ENCODE data around the gene MAP3K5.

The MAP3K5 gene

DNA sequence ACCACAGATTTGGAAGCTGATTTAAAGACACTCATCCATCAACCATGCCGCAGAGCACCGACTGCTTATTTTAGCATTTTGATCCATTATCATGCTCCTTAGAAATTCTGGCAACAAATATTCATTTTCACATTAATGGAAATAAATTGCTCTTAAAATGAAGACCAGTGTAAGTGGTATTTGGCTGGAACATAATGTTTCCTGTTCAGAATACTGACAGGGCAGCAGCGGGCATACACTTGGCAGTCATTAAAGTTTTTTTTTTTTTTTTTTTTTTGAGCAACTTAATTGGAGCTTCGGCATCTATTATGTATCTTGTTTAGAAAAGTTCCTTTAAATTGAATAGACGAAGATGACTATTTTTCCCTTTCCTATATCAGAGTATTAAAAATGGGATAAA, 47.4 kb downstream of the MAP3K5 start:
- no peak for DNase-seq

- no peak for DNase-seq
Measured at GRCh38 chr6:136742125-136742524, 50.2 kb downstream of the MAP3K5 start.

GRCh38 chr6:136740050-136740974, 52.0 kb downstream of the MAP3K5 start:
- DNase-seq: no peak

DNA sequence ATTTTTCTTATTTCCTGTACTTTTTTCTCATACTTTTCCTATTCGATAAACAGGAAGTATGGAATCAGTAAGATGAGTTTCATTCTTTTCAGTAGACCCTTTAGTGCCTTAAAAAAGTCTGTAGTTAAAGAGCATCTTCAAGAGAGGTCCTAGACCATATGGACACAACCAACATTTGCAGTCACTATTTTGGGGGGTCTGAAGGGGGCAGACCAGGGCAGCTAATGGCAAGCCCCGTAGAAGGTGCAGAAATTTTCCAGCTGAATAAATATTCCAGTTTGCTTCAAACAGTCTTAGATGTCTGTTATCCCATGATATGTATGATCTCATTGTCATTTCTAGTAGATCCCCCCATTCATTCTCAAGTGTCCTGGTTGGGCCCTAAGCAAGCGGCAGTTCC, 52.8 kb downstream of the MAP3K5 start:
- DNase-seq: no peak

- DNase-seq: no peak
Measured at GRCh38 chr6:136739071-136739470, 53.2 kb downstream of the MAP3K5 start.

DNA sequence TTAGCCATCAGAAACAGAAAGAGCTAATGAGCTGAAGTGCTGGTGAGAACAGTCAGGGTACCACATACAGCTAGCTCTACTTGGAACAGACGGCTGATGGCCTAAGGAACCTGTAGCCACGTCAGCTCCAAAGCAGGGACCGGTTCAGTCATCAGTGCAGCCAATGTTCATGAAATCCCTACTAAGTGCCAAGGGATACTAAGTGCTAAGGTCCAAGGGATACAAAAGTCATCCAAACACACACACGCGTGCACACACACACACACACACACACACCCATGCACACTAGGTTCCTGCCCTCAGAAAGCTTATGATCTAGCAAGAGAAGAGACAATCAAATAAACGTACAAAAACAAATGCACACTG, 53.6 kb downstream of the MAP3K5 start:
- no peak for DNase-seq

DNA sequence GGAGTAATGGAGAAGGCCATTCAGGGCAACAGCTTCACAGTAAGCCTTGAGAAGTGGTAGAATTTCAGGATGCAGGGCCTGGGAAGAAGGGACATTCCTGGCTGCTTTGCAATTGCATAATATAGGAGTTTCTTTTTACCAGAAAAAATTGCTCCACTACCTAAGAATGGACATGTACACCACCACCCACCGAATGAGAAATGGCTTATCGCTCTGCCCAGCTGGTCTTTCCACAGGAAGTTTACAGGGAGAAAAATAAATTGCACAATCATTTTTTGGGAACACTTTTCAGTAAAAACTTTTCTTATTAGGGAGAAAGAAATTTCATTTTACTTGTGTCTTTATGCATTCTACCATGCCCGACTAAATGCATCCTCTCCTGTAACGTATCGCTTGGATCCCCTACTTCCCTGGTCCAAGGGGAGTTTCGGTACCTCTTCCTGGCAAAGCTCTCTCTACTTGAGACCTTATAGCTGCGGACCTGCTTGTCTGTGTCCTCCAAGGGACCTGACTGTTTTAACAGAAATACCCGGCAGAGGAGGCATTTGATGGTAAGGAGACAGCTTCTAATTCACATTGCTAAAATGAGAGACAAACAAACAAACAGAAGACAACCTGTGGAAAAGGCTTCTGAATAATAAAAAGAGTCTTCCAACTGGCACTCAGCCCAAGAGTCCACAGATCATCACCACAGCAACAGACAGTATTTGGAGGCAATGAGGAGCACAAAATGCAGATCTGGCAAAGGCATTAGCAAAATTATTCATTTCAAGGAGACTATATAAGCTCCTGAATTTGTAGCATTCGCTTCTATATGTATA, 54.2 kb downstream of the MAP3K5 start:
- DNase-seq: no peak

GRCh38 chr6:136737374-136737844, 54.9 kb downstream of the MAP3K5 start:
- DNase-seq: no peak

GRCh38 chr6:136736281-136736960, 55.9 kb downstream of the MAP3K5 start:
- DNase-seq: no peak

GRCh38 chr6:136734977-136735376, 57.3 kb downstream of the MAP3K5 start:
- no peak for DNase-seq

DNA sequence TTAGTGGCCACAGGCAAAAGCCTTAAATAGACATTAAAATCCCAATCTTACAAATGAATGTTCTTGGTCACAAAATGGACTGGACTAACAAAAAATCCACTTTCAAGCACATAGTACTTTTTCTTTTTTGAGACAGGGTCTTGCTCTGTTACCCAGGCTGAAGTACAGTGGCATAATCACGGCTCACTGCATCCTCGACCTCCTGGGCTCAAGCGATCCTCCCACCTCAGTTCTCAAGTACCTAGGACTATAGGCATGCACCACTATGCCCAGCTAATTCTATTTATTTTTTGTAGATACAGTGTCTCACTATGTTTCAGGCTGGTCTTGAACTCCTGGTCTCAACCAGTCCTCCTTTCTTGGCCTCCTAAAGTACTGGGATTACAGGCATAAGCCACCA, 59.4 kb downstream of the MAP3K5 start:
- DNase-seq: no peak

DNA sequence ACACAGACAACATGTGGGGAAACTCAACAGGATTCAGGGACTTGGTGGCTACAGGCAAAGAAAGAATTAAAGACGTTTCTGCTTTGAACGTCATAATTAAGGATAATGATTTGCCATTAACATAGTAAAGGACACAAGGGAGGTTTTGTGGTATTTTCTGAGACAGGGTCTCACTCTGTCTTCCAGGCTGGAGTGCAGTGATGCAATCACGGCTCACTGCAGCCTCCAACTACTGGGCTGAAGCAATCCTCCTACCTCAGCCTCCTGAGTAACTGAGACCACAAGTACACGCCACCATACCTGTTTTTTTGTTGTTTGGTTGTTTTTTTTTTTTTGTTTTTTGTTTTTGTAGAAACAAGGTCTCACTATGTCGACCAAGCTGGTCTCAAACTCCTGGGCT, 62.4 kb downstream of the MAP3K5 start:
- no peak for DNase-seq

GRCh38 chr6:136728976-136729515, 63.2 kb downstream of the MAP3K5 start:
- DNase-seq: no peak

DNA sequence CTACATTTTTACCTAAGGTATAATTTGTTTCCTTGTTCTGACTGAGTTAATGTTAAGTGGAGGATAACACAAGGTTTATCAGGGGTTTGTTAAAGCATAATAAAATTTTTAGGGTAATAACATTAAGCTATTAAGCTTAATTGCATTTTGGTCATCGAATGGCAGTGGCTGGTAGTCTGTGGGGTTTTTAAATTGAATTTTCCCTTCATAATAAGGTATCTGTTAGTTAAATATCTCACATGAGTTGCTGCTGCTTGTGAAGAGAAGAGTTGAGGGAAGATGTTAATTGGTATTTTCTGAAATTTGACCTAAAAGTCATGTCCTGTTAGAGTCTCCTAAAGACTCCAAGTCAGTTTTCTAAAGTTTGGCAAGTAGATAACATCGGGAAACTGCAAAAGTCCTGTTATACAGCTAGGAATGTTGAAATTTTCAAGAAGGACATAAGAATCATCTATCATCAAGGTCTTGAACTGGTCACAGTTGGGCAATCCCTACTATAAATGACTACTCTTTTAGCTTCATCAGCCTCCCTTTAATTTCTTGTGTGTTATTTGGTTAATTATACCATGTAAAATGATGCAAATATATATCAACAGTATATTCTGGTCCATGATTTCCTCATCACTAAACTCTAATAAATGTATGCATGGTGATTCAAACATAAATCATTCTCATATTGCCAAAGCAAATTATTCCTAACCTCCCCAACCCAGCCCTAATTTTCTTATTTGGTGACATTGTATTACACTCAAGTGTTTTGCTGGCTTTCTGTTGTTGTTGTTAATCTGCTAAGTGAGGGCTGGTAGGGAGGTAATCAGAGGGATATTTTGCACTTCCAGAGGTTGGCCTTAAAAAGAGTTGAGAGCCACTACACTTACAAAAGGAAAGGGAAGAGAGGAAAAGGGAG, 64.0 kb downstream of the MAP3K5 start:
- no peak for DNase-seq

DNA sequence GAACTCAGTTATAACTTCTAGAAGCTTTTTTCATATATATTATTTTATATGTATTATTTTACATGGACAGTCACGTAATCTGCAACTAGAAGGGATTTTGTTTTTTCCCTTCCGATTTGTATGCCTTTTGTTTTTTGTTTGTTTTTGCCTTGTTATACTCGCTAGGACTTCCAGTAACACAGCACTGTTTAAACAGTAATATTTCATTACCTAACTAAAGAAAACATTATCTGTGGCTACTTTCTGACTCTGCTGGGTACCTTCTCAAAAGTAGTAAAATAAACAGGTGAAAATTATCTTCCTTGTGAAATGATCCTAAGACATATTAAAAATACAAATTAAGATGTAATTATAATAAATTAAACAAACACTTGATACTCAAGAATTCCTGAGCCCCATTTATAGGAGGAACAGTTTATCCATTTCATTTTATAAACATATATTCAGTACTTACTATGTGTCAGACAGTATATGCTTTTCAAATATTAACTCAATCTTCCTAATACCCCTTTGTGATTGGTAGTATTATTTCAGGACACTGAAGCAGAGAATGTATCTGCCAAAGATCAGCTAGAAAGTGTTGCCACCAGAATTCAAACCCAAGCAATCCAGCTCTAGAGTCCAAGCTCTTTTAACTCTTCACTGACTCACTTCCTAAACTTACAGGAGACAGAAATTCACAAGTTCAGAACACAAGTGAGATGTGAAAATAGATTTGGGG, 65.3 kb downstream of the MAP3K5 start:
- DNase-seq: no peak

DNA sequence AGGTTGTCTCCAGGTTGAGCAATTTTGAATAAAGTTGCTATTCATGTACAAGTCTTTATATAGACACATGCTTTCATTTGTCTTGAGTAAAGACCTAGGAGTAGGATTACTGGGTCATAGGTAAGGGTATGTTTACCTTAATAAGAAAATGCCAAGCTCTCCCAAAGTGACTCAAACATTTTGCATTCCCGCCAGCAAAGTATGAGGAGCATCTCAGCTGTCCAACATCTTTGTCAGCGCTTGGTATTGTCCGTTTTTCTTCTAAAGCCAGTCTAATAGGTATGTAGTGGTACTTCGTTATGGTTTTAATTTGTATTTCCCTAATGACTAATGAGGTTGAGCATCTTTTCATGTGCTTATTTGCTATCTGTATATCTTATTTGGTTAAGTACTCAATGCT, 67.2 kb downstream of the MAP3K5 start:
- DNase-seq: no peak

GRCh38 chr6:136723780-136724179, 68.5 kb downstream of the MAP3K5 start:
- DNase-seq: peak; percentile 79 to 93

GRCh38 chr6:136721467-136721866, 70.8 kb downstream of the MAP3K5 start:
- no peak for DNase-seq

- DNase-seq: peak; percentile 84 to 88
Measured at GRCh38 chr6:136720045-136720770, 72.1 kb downstream of the MAP3K5 start.

Data from inflammatory macrophage (primary cell).